Heart left ventricle (tissue), 13 donors: ENCODE measurements around the gene CNNM4.

ENCODE experiments used
- CTCF ChIP-seq, 12 donors: fragments of 200-600 bp; sonication (generic) in 4 of 12; IDR thresholded peaks; one replicate each; pipeline versions ENCODE4 v1.5.0 to v1.8.0; 2018 to 2022; ENCODE audit warnings: antibody characterized with exemption in 12 of 12, mild to moderate bottlenecking in 5 of 12
- POLR2A ChIP-seq, 2 donors: fragments of 450-650 bp; IDR thresholded peaks; one replicate each; pipeline ENCODE4 v1.6.1; 2017; ENCODE audit warnings: antibody characterized with exemption in 2 of 2, mild to moderate bottlenecking in 2 of 2, moderate library complexity in 2 of 2
- donor health status: ischemic (EF 13 %, LVEDD 7.1; RV severe dilation, severe dysfunction).
- donor health status: DM: no; HTN: yes; CAD: no.
- donor health status: DM: no; HTN: no; CAD: no.
- donor health status: ischemic (EF 25% LVEDD 6.9; RV normal size, moderate dysfunction).
- donor health status: ischemic (EF 25% LVEDD 5.7; RV mildly dilated, moderate dysfunction).
- donor health status: ischemic (EF 35%, LVEDD 5.7; RV mildly dilated, moderate dysfunction).
- donor health status: nonischemic (EF 11% LVEDD 7.7; RV severe dilation, severe dysfunction).
- donor health status: DM: yes; HTN: yes; CAD: no.
- donor health status: PGD.
- donor health status: ischemic (EF 29% LVEDD 5.4; RV normal size, mild dysfunction).
- donor health status: nonischemic (EF 23%, LVEDD 6.1; RV moderate dilation, normal function).

- TF ChIP-seq CTCF (IDR thresholded peaks at IDR 0.05) (peak; percentile 64 to 86 (median 80)), POLR2A (IDR thresholded peaks at IDR 0.05) (no peak)
Observed at GRCh38 chr2:96801005-96801785, 40.5 kb downstream of the CNNM4 start.
